ENCODE data around the gene NGF. TPM values are rescaled to one million over a fixed set of nuclear protein-coding genes. Genes with fewer than 3 reads are reported as not detected.

The NGF gene
- total and polyA plus RNA-seq, 2 of the 4 experiments (the other 2 are of a cell fraction): 12.5 to 21.7 TPM

- Histone ChIP-seq H3K4ac (ENCODE audit: low read depth, low read length) (no peak overlapping the region), H2AK5ac (ENCODE audit: low read depth, low read length) (no peak overlapping the region), H4K91ac (ENCODE audit: insufficient read depth, low read depth, low read length) (no peak overlapping the region), H3K36me3 (ENCODE audit: control insufficient read depth, insufficient read depth, low read length) (no peaks in the 10 kb centered on the region), H3K27me3 (ENCODE audit: control insufficient read depth, insufficient read depth, low read length) (no peaks in the 10 kb centered on the region), H3K4me2 (ENCODE audit: low read depth, low read length) (no peak overlapping the region), H4K8ac (ENCODE audit: low read depth in 2 of 2, low read length in 2 of 2) (no peak overlapping the region), H2BK20ac (ENCODE audit: low read depth, low read length) (no peak overlapping the region), H3K14ac (replicated peaks; ENCODE audit: low read depth, low read length) (no peak overlapping the region), H3K79me1 (ENCODE audit: low read depth in 1 of 2, low read length in 2 of 2) (peaks cover 7 to 9% of the 10 kb centered on the region in 2 experiments; a peak in 2 of 4 replicates), H3K56ac (ENCODE audit: extremely low read depth, insufficient read depth, low read length) (no peak overlapping the region), H4K5ac (ENCODE audit: low read depth, low read length) (no peak overlapping the region), H3K9me1 (ENCODE audit: insufficient read depth, low read length) (peaks cover 6% of the 10 kb centered on the region; the same call in 1 of the 2 replicates), H2BK5ac (ENCODE audit: low read depth, low read length, poor library complexity, severe bottlenecking) (no peak overlapping the region), H2AFZ (replicated peaks; ENCODE audit: low read length, poor library complexity) (no peak overlapping the region), H3K18ac (ENCODE audit: low read depth, low read length) (no peak overlapping the region), H3K4me1 (ENCODE audit: control insufficient read depth, insufficient read depth, low read length) (0 out of 2 replicates have a peak, but pooled peaks cover 2% of the 10 kb centered on the region), H2AK9ac (replicated peaks; ENCODE audit: low read depth, low read length, poor library complexity) (no peak overlapping the region), H3K27ac (ENCODE audit: insufficient read depth, low read length) (no peak overlapping the region), H3K23ac (ENCODE audit: low read depth, low read length) (no peak overlapping the region), H2BK120ac (ENCODE audit: low read depth, low read length) (no peak overlapping the region), H3K9me3 (ENCODE audit: control insufficient read depth, insufficient read depth, low read length) (no peaks in the 10 kb centered on the region), H3K4me3 (ENCODE audit: insufficient read depth, low read depth, low read length) (no peak overlapping the region), H4K20me1 (ENCODE audit: insufficient read depth, low read length) (no peaks in the 10 kb centered on the region), H2BK15ac (ENCODE audit: low read depth, low read length) (no peak overlapping the region), H3K9ac (ENCODE audit: low read depth, low read length) (no peak overlapping the region)
- no CpG with 5 or more reads among the region's 1 CpG for WGBS, 2 experiments (ENCODE audit: extremely low coverage in 2 of 2, insufficient read length in 1 of 2)
- dilution Hi-C loops (cut with HindIII; ENCODE audit: low sequenced_read_pairs, unreplicated experiment): no loop called here
- in situ Hi-C loops (cut with MboI; ENCODE audit: low sequenced_read_pairs): loop anchor here (25.0 kb wide), 1 partner anchor 574 kb away; no protein-coding TSS in a partner anchor
- CTCF ChIA-PET: no interaction called here
- no peak for TF ChIP-seq MAZ (IDR thresholded peaks at IDR 0.05; ENCODE audit: borderline replicate concordance, low read depth, low read length)
- TF ChIP-seq SMC3 (IDR thresholded peaks at IDR 0.05; ENCODE audit: low read depth, low read length): no peak
- TF ChIP-seq USF2 (IDR thresholded peaks at IDR 0.05; ENCODE audit: low read depth, low read length): no peak
- no peak for TF ChIP-seq RCOR1 (IDR thresholded peaks at IDR 0.05; ENCODE audit: insufficient replicate concordance, low read length)
- no peak for TF ChIP-seq RFX5 (IDR thresholded peaks at IDR 0.05; ENCODE audit: low read depth, low read length)
- TF ChIP-seq FOS (IDR thresholded peaks at IDR 0.05; ENCODE audit: low read depth, low read length): no peak
- TF ChIP-seq ELK1 (IDR thresholded peaks at IDR 0.05; ENCODE audit: borderline replicate concordance, low read depth, low read length): no peak
- TF ChIP-seq MXI1 (IDR thresholded peaks at IDR 0.05; ENCODE audit: borderline replicate concordance, low read depth, low read length): no peak
- no peak for TF ChIP-seq POLR2A (IDR thresholded peaks at IDR 0.05; ENCODE audit: low read depth, low read length)
- TF ChIP-seq BHLHE40 (IDR thresholded peaks at IDR 0.05; ENCODE audit: low read depth, low read length): no peak
- TF ChIP-seq NFE2L2 (IDR thresholded peaks at IDR 0.05; ENCODE audit: low read depth, low read length): no peak
- no peak for TF ChIP-seq CTCF (conservative IDR thresholded peaks at IDR 0.05; ENCODE audit: low read depth, low read length)
- no peak for ATAC-seq (ENCODE audit: low read depth)
- BruUV-seq (replicated peaks): no TSS peak
- intact Hi-C loops (cut with micrococcal nuclease): no loop called here
- no peak for DNase-seq
- POLR2A ChIA-PET (ENCODE audit: unreplicated experiment): interaction anchor here (0.6 kb wide), 1 partner anchor 131 kb away, joined by 3 read pairs; no protein-coding TSS in a partner anchor
Observed at GRCh38 chr1:115311474-115311989, 26.5 kb downstream of the NGF start.

Measured in IMR-90 (cell line).